GM21737 (cell line): ENCODE results near the gene NFIA.

Experiments used
- ATAC-seq: cut with Tn5 transposase; IDR thresholded peaks from one replicate; pipeline ENCODE4 v1.9.1; 2021; ENCODE audit warnings: mild to moderate bottlenecking, moderate library complexity; ENCODE audit not compliant: unreplicated experiment

Gene NFIA

GRCh38 chr1:61143821-61144424, 61.6 kb downstream of the NFIA start:
- no peak for ATAC-seq

GRCh38 chr1:61149010-61149860, 66.9 kb downstream of the NFIA start:
- no peak for ATAC-seq

- no peak for ATAC-seq
These were observed 69.2 kb downstream of the NFIA start for GRCh38 chr1:61151565-61151964.

GRCh38 chr1:61152066-61152465, 69.7 kb downstream of the NFIA start:
- no peak for ATAC-seq

GRCh38 chr1:61152469-61153105, 70.2 kb downstream of the NFIA start:
- ATAC-seq: no peak

GRCh38 chr1:61156576-61157467, 74.5 kb downstream of the NFIA start:
- ATAC-seq: no peak

GRCh38 chr1:61157468-61157987, 75.2 kb downstream of the NFIA start:
- ATAC-seq: no peak

GRCh38 chr1:61158591-61158990, 76.2 kb downstream of the NFIA start:
- no peak for ATAC-seq

- ATAC-seq: no peak
These were observed 78.2 kb downstream of the NFIA start for GRCh38 chr1:61160526-61160925.

- no peak for ATAC-seq
These were observed 80.3 kb downstream of the NFIA start for GRCh38 chr1:61162520-61163258.

GRCh38 chr1:61163355-61163754, 81.0 kb downstream of the NFIA start:
- ATAC-seq: no peak

- ATAC-seq: no peak
These were observed 83.0 kb downstream of the NFIA start for GRCh38 chr1:61165402-61165801.

- no peak for ATAC-seq
These were observed 84.9 kb downstream of the NFIA start for GRCh38 chr1:61167309-61167708.

GRCh38 chr1:61169045-61169444, 86.7 kb downstream of the NFIA start:
- ATAC-seq: no peak

GRCh38 chr1:61169634-61170033, 87.3 kb downstream of the NFIA start:
- no peak for ATAC-seq

GRCh38 chr1:61170328-61171238, 88.2 kb downstream of the NFIA start:
- ATAC-seq: no peak

GRCh38 chr1:61171346-61171745, 89.0 kb downstream of the NFIA start:
- ATAC-seq: no peak

GRCh38 chr1:61171974-61172373, 89.6 kb downstream of the NFIA start:
- no peak for ATAC-seq

GRCh38 chr1:61173118-61173517, 90.8 kb downstream of the NFIA start:
- no peak for ATAC-seq
